Measurements from ENCODE around the gene LAMTOR5. TPM values are rescaled to one million over a fixed set of nuclear protein-coding genes. Genes with fewer than 3 reads are reported as not detected.
A peak's percentile ranks its signal among the peaks of the same experiment; 100 is the strongest.

LAMTOR5 gene
- total RNA-seq, 2 donors from 2014 or later: 191 to 197 TPM

- ATAC-seq (no peak), DNase-seq (no peak)
- intact Hi-C loops (cut with DNase I): no loop called here
These were observed 13.0 kb downstream of the LAMTOR5 start for GRCh38 chr1:110394493-110394820.

- DNase-seq (no peak), ATAC-seq (no peak)
- intact Hi-C loops (cut with DNase I): no loop called here
These were observed 13.6 kb downstream of the LAMTOR5 start for GRCh38 chr1:110393691-110394492.

DNA sequence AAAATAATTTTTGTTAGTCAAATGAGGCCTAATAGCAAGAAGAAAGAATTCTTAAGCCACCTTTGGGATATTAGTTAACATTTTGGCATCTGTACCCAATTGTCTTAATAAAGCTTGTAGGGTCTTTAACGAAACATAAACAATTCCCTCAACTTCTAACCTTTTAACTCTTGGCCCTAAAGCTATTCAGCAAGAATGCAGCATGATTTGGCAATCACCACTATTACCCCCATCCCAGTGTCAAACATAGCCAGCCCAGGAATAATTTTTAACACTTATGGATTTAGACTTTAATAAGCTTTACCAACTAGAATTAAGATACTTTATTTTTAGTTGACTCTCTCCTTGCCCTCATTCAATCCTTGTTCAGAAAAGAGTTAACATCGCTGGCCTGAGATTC is 14.2 kb downstream of the LAMTOR5 start:
- DNase-seq (no peak), ATAC-seq (no peak)
- intact Hi-C loops (cut with DNase I): no loop called here

DNA sequence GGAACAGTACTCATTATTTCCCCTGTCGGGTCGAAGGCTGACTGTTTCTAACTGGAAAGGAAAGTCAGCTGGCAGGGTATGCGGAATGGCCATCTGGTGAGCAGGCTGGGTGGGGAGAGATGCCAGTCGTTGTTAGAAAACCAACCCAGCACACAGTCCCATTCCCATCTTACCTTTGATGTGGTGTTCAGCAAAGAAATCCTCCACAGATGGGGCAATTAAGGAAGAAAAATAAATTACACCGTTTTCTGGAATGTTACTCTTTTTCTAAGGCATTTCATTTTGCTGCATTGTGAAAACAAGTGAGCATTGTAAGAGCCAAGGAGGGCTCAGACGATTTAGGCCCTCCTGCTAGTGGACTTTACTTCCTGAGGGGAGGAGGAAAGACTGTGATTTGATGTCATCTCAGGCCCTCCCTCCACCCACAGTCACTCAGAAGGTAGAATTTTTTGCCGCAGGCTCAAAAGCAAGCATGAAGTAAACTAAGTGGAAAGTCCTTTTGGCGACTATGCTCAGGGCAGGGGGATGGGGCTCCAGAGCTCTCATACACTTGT is 16.7 kb downstream of the LAMTOR5 start, which contains the start of gene SLC16A4:
TSS of gene SLC16A4 (minus strand) at position 335 of the 554 bp plus-strand sequence. CDS start 1,703 bp downstream, outside the sequence.
- intact Hi-C loops (cut with DNase I): no loop called here
- ATAC-seq (peak; percentile 68 to 84), DNase-seq (no peak)

DNA sequence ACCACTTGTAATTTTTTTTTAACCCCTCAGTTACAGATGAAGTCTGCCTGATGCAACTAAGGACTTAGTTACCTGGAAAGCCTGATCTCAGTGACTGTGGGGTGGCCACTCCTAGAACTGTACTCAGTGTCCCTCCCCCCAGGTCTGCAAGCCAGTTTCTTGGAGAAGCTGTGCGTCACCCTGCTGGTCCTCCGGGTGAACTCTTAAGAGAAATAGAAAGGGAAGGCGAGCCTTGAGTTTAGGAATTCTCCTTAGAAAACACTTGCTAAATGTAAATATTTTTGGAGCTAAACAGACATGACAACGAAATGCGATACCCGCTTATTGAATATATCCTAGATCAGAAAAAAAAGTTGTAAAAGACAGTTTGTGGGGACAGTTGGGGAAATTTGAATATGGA is 17.4 kb downstream of the LAMTOR5 start:
- ATAC-seq: peak; percentile 71 to 85
- intact Hi-C loops (cut with DNase I): no loop called here
- peak; percentile 43 for DNase-seq

DNA sequence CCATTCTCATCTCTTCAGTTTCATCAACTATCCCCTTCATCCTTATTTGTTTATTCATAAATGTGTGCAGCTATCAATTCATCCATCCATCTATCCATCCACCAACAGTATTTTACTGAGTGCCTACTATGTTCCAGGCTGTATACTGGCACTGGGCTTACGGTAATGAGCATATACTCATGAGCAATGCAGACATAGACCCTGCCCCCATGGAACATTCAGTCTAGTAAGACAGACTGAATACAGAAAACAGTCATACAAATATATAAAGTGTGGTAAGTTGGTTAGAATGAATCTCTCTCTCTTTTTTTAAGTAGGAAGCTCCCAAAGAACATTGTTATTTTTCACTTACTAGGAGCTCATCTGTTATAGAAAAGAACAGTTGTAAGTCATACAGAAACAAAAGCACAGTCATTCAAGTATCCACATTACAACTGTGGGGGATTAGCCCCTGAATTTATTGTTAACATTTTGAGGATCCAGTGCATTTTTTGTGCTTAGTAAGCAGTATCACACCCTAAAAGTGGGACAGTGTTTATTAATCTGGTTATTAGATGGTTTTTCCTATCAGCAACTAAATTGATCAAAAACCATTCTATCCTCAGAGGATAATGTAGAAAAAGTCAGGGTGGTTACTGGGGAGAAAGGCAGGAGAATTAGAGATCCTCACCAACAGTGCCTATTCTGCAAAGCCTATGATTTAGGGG is 20.3 kb downstream of the LAMTOR5 start:
- DNase-seq (no peak), ATAC-seq (no peak)
- intact Hi-C loops (cut with DNase I): no loop called here

- ATAC-seq (no peak), DNase-seq (no peak)
- intact Hi-C loops (cut with DNase I): no loop called here
These were observed 22.1 kb downstream of the LAMTOR5 start for GRCh38 chr1:110385369-110385768.

- DNase-seq: no peak
- intact Hi-C loops (cut with DNase I): no loop called here
- no peak for ATAC-seq
These were observed 22.7 kb downstream of the LAMTOR5 start for GRCh38 chr1:110384581-110385321.

GRCh38 chr1:110383251-110383990 is 24.1 kb downstream of the LAMTOR5 start:
- ATAC-seq (peak in 1 of 2 donors; percentile 15), DNase-seq (no peak)
- intact Hi-C loops (cut with DNase I): no loop called here

- no peak for DNase-seq
- intact Hi-C loops (cut with DNase I): no loop called here
- ATAC-seq: peak in 1 of 2 donors; percentile 77
These were observed 26.7 kb downstream of the LAMTOR5 start for GRCh38 chr1:110380672-110381283.

DNA sequence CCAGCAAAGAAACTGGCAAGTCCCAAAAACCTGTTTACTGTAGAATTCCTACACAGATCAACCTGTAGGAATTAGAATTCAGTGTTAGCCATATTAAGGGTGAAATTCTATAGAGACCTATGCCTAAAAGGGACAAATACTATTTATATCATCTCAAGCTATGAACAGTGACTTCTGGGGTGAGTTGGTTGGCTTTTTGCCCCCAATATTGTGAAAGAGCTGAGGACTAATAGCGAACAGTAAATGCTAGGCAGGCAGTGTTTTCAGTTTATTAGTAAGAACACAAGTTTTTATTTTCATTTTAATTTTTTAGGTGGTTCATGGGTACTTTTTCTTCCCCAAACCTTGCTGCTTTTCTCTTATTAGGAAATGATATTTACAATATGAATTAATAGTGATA is 32.0 kb downstream of the LAMTOR5 start:
- DNase-seq (no peak), ATAC-seq (no peak)
- intact Hi-C loops (cut with DNase I): no loop called here

- DNase-seq (no peak), ATAC-seq (peak in 1 of 2 donors; percentile 82)
- intact Hi-C loops (cut with DNase I): no loop called here
These were observed 36.7 kb downstream of the LAMTOR5 start for GRCh38 chr1:110370827-110371226.

- DNase-seq (no peak), ATAC-seq (no peak)
- intact Hi-C loops (cut with DNase I): no loop called here
These were observed 43.3 kb downstream of the LAMTOR5 start for GRCh38 chr1:110364221-110364620.

DNA sequence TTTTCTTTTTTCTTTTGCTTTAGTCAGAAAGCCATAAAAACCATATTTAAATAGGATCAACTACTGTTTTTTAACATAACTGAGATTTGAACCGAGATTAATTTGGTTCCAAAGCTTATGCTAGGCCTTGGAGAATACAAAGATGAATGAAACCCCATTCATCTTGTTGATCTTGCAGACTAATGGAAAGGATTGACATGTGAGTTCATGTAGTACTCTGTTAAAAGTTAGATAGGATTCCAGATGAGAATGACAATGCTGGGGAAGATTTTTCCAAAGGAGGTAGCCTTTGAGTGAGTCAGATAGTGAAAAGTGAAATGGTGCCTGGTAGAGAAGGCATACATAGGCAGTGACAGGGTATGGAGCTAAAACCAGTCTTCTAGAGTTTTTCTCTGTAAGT is 45.6 kb downstream of the LAMTOR5 start:
- ATAC-seq: no peak
- intact Hi-C loops (cut with DNase I): no loop called here
- DNase-seq: no peak

DNA sequence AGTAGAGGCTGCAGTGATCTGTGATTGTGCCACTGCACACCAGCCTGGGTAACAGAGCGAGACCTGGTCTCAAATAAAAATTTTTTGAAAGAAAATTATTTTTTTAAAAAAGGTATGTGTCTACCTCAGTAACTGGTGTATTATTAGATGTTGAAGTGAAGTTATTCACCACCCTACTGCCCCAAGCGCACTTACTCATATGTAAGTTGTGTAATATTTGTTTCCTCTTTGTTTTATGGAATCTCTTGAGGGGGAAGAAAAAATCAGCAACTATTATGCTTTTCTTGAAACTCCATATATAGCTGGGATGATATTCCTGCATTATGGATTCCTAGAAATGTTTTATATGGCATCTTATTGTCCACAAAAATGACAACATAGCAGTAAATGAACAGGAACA is 47.1 kb downstream of the LAMTOR5 start:
- DNase-seq (no peak), ATAC-seq (no peak)
- intact Hi-C loops (cut with DNase I): no loop called here

DNA sequence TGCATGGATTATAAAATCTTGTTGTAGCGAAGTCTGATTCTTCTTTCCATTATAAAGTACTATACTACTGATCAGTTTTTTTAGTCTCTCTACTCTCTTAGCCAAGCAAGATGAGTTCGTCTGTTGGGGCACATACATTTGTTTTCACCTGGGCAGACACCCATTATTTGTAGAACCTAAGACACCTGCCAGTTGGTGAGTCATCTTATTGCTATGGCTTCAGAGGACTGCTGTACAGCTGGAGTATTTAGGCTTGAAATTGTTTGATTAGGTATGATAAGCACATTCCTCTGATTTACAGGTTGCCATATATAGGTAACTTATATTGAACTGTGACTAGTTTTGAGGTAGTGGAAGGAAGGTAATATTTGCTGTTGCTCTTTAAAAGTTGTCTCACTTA is 51.1 kb downstream of the LAMTOR5 start:
- no peak for ATAC-seq
- intact Hi-C loops (cut with DNase I): no loop called here
- no peak for DNase-seq

DNA sequence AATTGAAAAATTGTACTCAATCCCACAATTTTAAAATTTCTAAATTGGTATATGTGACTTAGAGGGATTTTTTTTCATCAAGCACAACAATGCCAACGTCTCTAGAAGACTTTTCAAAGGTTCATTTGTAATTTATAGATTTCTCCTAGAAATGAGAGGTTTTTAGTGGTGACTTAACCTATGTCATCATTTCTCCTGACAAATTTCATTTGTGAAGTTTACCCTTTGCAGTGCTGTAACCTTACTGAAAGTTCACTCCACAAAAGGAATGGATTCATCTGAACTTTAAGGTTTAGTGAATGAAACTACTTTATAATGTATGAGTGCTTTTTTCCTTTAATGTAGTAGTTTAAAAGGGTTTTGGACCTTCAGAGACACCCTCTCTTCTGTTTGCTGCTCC is 52.2 kb downstream of the LAMTOR5 start:
- intact Hi-C loops (cut with DNase I): no loop called here
- ATAC-seq: no peak
- no peak for DNase-seq

Measured in left cardiac atrium (tissue), 4 donors.